ENCODE results near the gene IL1R2. TPM values are rescaled to one million over a fixed set of nuclear protein-coding genes. Genes with fewer than 3 reads are reported as not detected.

IL1R2 gene
- total RNA-seq, 1 donor: 0.81 TPM

GRCh38 chr2:102072741-102073140 lies 81.0 kb downstream of the IL1R2 start:
- TF ChIP-seq CTCF (IDR thresholded peaks at IDR 0.05; ENCODE audit: insufficient read depth, low read length): no peak
- no peak for DNase-seq (ENCODE audit: low read depth)
- no peak overlapping the region for H3K4me3 ChIP-seq (ENCODE audit: low read depth, low read length)

- no peak overlapping the region for H3K4me3 ChIP-seq (ENCODE audit: low read depth, low read length)
- DNase-seq (ENCODE audit: low read depth): no peak
- TF ChIP-seq CTCF (IDR thresholded peaks at IDR 0.05; ENCODE audit: insufficient read depth, low read length): no peak
Observed at GRCh38 chr2:102073168-102073724, 81.5 kb downstream of the IL1R2 start.

- no peak for DNase-seq (ENCODE audit: low read depth)
- TF ChIP-seq CTCF (IDR thresholded peaks at IDR 0.05; ENCODE audit: insufficient read depth, low read length): no peak
- no peak overlapping the region for H3K4me3 ChIP-seq (ENCODE audit: low read depth, low read length)
Observed at GRCh38 chr2:102074152-102074783, 82.5 kb downstream of the IL1R2 start.

- DNase-seq (ENCODE audit: low read depth): no peak
- no peak for TF ChIP-seq CTCF (IDR thresholded peaks at IDR 0.05; ENCODE audit: insufficient read depth, low read length)
- no peak overlapping the region for H3K4me3 ChIP-seq (ENCODE audit: low read depth, low read length)
Observed at GRCh38 chr2:102075479-102075878, 83.7 kb downstream of the IL1R2 start.

- no peak overlapping the region for H3K4me3 ChIP-seq (ENCODE audit: low read depth, low read length)
- no peak for DNase-seq (ENCODE audit: low read depth)
- TF ChIP-seq CTCF (IDR thresholded peaks at IDR 0.05; ENCODE audit: insufficient read depth, low read length): no peak
Observed at GRCh38 chr2:102076512-102076911, 84.8 kb downstream of the IL1R2 start.

Other genes starting within 250 kb of the IL1R2 start
- 150 and 152 TPM in 2 replicates for gene IL1R1, start 150.8 kb downstream of the IL1R2 start, total RNA-seq (ENCODE audit: low replicate concordance)
- gene IL1RL2, start 195.1 kb downstream of the IL1R2 start, total RNA-seq (ENCODE audit: low replicate concordance): 1.7 and 9.8 TPM in 2 replicates

Data from fibroblast of the aortic adventitia (primary cell).